Endothelial cell of umbilical vein (primary cell): ENCODE results near the gene CTLA4.

ENCODE experiments used
- EZH2 ChIP-seq: IDR thresholded peaks from 2 replicates; pipeline ENCODE4 v1.6.1; 2012; ENCODE audit warnings: borderline replicate concordance, low read depth, mild to moderate bottlenecking, moderate library complexity, low read length, inconsistent platforms; ENCODE audit not compliant: severe bottlenecking
- JUN ChIP-seq: IDR thresholded peaks from 2 replicates; pipeline ENCODE4 v1.6.1; 2011; ENCODE audit warnings: borderline replicate concordance, low read depth; ENCODE audit not compliant: insufficient read length, insufficient read depth
- POLR2A ChIP-seq: IDR thresholded peaks from 2 replicates; pipeline ENCODE4 v1.6.1; 2012; ENCODE audit warnings: low read depth, mild to moderate bottlenecking, control low read depth, low read length
- TF ChIP-seq, protein P1 (sequence below), 2 donors: IDR thresholded peaks; 1 replicate in 1 of 2; 2 replicates in 1 of 2; pipeline ENCODE4 v1.5.1; 2011; ENCODE audit warnings: low read length in 2 of 2, mild to moderate bottlenecking in 2 of 2, moderate library complexity in 2 of 2, control low read depth in 1 of 2, inconsistent platforms in 1 of 2, low read depth in 1 of 2; ENCODE audit not compliant: insufficient read depth in 1 of 2; ENCODE audit errors: extremely low read depth in 1 of 2

DNA sequence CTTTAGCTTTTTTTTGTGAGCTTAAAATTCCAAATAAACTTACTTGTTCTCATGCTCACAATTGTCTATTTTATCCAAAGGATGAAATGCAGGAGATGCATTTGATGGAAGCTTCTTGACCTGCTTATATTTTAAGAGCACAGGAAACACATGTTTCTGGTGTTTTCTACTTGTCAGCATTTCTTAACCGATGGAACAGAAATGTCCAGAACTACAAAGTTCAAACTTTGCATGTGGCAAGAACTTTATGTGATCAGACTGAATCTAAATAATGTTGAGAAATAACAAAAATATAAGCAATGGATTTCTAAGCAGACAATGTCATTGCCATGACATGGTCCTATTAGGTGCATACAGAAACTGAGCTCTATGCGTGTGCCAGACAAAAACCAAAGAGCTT is 9.9 kb upstream of the CTLA4 start:
- TF ChIP-seq, protein P1, sequence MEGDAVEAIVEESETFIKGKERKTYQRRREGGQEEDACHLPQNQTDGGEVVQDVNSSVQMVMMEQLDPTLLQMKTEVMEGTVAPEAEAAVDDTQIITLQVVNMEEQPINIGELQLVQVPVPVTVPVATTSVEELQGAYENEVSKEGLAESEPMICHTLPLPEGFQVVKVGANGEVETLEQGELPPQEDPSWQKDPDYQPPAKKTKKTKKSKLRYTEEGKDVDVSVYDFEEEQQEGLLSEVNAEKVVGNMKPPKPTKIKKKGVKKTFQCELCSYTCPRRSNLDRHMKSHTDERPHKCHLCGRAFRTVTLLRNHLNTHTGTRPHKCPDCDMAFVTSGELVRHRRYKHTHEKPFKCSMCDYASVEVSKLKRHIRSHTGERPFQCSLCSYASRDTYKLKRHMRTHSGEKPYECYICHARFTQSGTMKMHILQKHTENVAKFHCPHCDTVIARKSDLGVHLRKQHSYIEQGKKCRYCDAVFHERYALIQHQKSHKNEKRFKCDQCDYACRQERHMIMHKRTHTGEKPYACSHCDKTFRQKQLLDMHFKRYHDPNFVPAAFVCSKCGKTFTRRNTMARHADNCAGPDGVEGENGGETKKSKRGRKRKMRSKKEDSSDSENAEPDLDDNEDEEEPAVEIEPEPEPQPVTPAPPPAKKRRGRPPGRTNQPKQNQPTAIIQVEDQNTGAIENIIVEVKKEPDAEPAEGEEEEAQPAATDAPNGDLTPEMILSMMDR (IDR thresholded peaks at IDR 0.05; ENCODE audit: extremely low read depth in 1 of 2, insufficient read depth in 1 of 2, low read depth in 1 of 2, low read length in 2 of 2) = no peak
- TF ChIP-seq POLR2A (no peak), EZH2 (no peak), JUN (no peak)
